B cell (primary cell): ENCODE results near the gene UBL4A. TPM values are rescaled to one million over a fixed set of nuclear protein-coding genes. Genes with fewer than 3 reads are reported as not detected.

Experiments used
- ATAC-seq: fragments of 200-7000 bp; cut with Tn5 transposase; one replicate; pipeline ENCODE4 v1.10.0; 2021; ENCODE audit warnings: low read depth, mild to moderate bottlenecking, moderate number of reproducible peaks, moderate library complexity
- CTCF ChIA-PET: fragments of 350-600 bp; sonication (Branson Sonifier 250); formaldehyde crosslinking; loops from one replicate; lab custom pipeline; 2021; ENCODE audit warnings: antibody characterized with exemption, inconsistent platforms; lab: Charles Lee
- POLR2A ChIA-PET: fragments of 350-600 bp; sonication (Branson Sonifier 250); formaldehyde crosslinking; loops from one replicate; lab custom pipeline; 2021; ENCODE audit warnings: antibody characterized with exemption; lab: Charles Lee
- DNase-seq: peaks from one replicate; pipeline ENCODE4 v3.0.0; 2013
- H2AFZ ChIP-seq: 2 replicates; pipeline ENCODE4 v1.6.1; 2012; ENCODE audit warnings: mild to moderate bottlenecking, low read depth, low read length; ENCODE audit not compliant: insufficient read depth, poor library complexity, severe bottlenecking
- H3K27ac ChIP-seq, 2 donors: 1 replicate in 1 of 2; 2 replicates in 1 of 2; pipeline ENCODE4 v1.5.1; 2012 to 2013; ENCODE audit warnings: low read length in 2 of 2, mild to moderate bottlenecking in 2 of 2, moderate library complexity in 1 of 2
- H3K27me3 ChIP-seq, 4 experiments: fragments of 200-600 bp in 1 of 4; sonication (generic) in 1 of 4; replicated peaks in 1 of 4; 1 replicate in 2 of 4; 2 replicates in 2 of 4; pipeline versions ENCODE4 v1.6.1 to v1.7.0; 2013 to 2016; ENCODE audit warnings: low read length in 3 of 4, mild to moderate bottlenecking in 2 of 4, mixed read lengths in 1 of 4, moderate library complexity in 1 of 4; ENCODE audit not compliant: insufficient read depth in 4 of 4, control insufficient read depth in 3 of 4; ENCODE audit errors: control extremely low read depth in 1 of 4
- H3K36me3 ChIP-seq, 2 experiments: replicated peaks in 1 of 2; 1 replicate in 1 of 2; 2 replicates in 1 of 2; pipeline versions ENCODE4 v1.6.1 to v1.7.1; 2013; ENCODE audit warnings: low read length in 1 of 2; ENCODE audit not compliant: insufficient read depth in 2 of 2, control insufficient read depth in 1 of 2; ENCODE audit errors: control extremely low read depth in 1 of 2, extremely low read depth in 1 of 2
- H3K4me1 ChIP-seq, 2 donors: fragments of 200-600 bp in 1 of 2; sonication (generic) in 1 of 2; 1 replicate in 1 of 2; 2 replicates in 1 of 2; pipeline versions ENCODE4 v1.5.1 to v1.6.1; 2013 to 2017; ENCODE audit warnings: low read length in 2 of 2; ENCODE audit not compliant: control insufficient read depth in 2 of 2, insufficient read depth in 2 of 2
- H3K4me2 ChIP-seq: replicated peaks from 2 replicates; pipeline ENCODE3; 2012; ENCODE audit warnings: mild to moderate bottlenecking, low read depth, low read length; ENCODE audit not compliant: poor library complexity, severe bottlenecking
- H3K4me3 ChIP-seq, 5 experiments: fragments of 200-600 bp in 1 of 5; sonication (generic) in 1 of 5; 1 replicate in 3 of 5; 2 replicates in 2 of 5; pipeline versions ENCODE4 v1.5.1 to v1.7.0; 2011 to 2016; ENCODE audit warnings: low read length in 4 of 5, mild to moderate bottlenecking in 4 of 5, low read depth in 2 of 5, control low read depth in 1 of 5, moderate library complexity in 1 of 5; ENCODE audit not compliant: insufficient read depth in 1 of 5; ENCODE audit errors: control extremely low read depth in 1 of 5, extremely low read depth in 1 of 5
- H3K79me2 ChIP-seq: fragments of 200-600 bp; sonication (generic); one replicate; pipeline ENCODE4 v1.6.0; 2016; ENCODE audit warnings: low read length; ENCODE audit not compliant: control insufficient read depth, insufficient read depth
- H3K9ac ChIP-seq: fragments of 200-600 bp; sonication (generic); 2 replicates; pipeline ENCODE4 v1.6.1; 2017; ENCODE audit warnings: mild to moderate bottlenecking, low read length, moderate library complexity
- H3K9me3 ChIP-seq, 3 donors: one replicate each; pipeline versions ENCODE4 v1.6.1 to v1.7.1; 2013; ENCODE audit warnings: low read length in 2 of 3; ENCODE audit not compliant: control insufficient read depth in 2 of 3, insufficient read depth in 1 of 3; ENCODE audit errors: control extremely low read depth in 1 of 3
- H4K20me1 ChIP-seq: 2 replicates; pipeline ENCODE4 v1.6.0; 2012; ENCODE audit warnings: mild to moderate bottlenecking, low read length; ENCODE audit not compliant: insufficient read depth, control insufficient read depth, poor library complexity, severe bottlenecking
- H3K27ac Mint-ChIP-seq: one replicate; pipeline ENCODE4 v1.8.0; 2021; ENCODE audit warnings: mixed read lengths
- H3K27me3 Mint-ChIP-seq: one replicate; pipeline ENCODE4 v1.8.0; 2021; ENCODE audit warnings: mixed read lengths
- H3K4me1 Mint-ChIP-seq: one replicate; pipeline ENCODE4 v1.8.0; 2021; ENCODE audit warnings: mixed read lengths
- H3K4me3 Mint-ChIP-seq: one replicate; pipeline ENCODE4 v1.8.0; 2021; ENCODE audit warnings: mixed read lengths
- H3K9me3 Mint-ChIP-seq: one replicate; pipeline ENCODE4 v1.8.0; 2022; ENCODE audit warnings: mixed read lengths; ENCODE audit not compliant: insufficient read depth
- CTCF ChIP-seq: fragments of 200-600 bp; IDR thresholded peaks from one replicate; pipeline ENCODE4 v1.8.0; 2022; ENCODE audit warnings: antibody characterized with exemption, mild to moderate bottlenecking
- EZH2 ChIP-seq: IDR thresholded peaks from 2 replicates; pipeline ENCODE4 v1.6.1; 2012; ENCODE audit warnings: borderline replicate concordance, low read depth, mild to moderate bottlenecking, moderate library complexity, low read length; ENCODE audit not compliant: insufficient read depth, poor library complexity, severe bottlenecking
- WGBS: methylation state at CpG from one replicate; pipeline ENCODE4 v1.1.5; 2013; ENCODE audit warnings: missing lambda C conversion rate; ENCODE audit not compliant: insufficient coverage; 5-methylcytosine and 5-hydroxymethylcytosine counted together
- intact Hi-C: fragments of 100-400 bp; cut with micrococcal nuclease; formaldehyde crosslinking; loops from one replicate; pipeline ENCODE4 v1.10.0; 2022
- polyA plus RNA-seq: library from polyadenylated mRNA; depleted of rRNA; stranded (reverse); fragments of >200 nt; gene quantifications from 2 replicates; pipeline ENCODE4 v1.2.3, GENCODE V29; 2012
- small RNA-seq: library from RNA; depleted of rRNA; stranded (forward); fragments of <200 nt; gene quantifications from one replicate; pipeline ENCODE3, GENCODE V24; 2012; ENCODE audit warnings: low replicate concordance, low read depth; ENCODE audit not compliant: insufficient read length
- total RNA-seq, 2 donors: library from RNA; stranded (reverse); fragments of 120-200 nt in 1 of 2; gene quantifications; 1 replicate in 1 of 2; 2 replicates in 1 of 2; pipeline versions ENCODE4 v1.2.3 to v1.2.4, GENCODE V29; 2013 to 2022

The UBL4A gene
- total and polyA plus RNA-seq, 2 donors (not counting 1 experiment from before 2014, with no cell fraction given): 13.1 to 23.3 TPM

GRCh38 chrX:154434394-154435168, 51.8 kb downstream of the UBL4A start:
- no peak overlapping the region for H3K4me3 Mint-ChIP-seq
- 100% methylated on average over 1 of the region's 7 CpGs for WGBS
- DNase-seq (no peak), ATAC-seq (no peak)
- H3K4me1 Mint-ChIP-seq: peaks cover 25% of the 10 kb centered on the region
- H3K27ac Mint-ChIP-seq: no peak overlapping the region
- H3K4me2 ChIP-seq: no peak overlapping the region
- no peak overlapping the region for H2AFZ ChIP-seq
- H4K20me1 ChIP-seq: peaks cover 6% of the 10 kb centered on the region
- H3K9ac ChIP-seq: no peak overlapping the region
- no peaks in the 10 kb centered on the region for H3K27me3 ChIP-seq
- H3K27me3 Mint-ChIP-seq: no peaks in the 10 kb centered on the region
- TF ChIP-seq EZH2 (no peak), CTCF (no peak)
- no peak overlapping the region for H3K4me3 ChIP-seq
- H3K36me3 ChIP-seq: peaks cover 0 to 8% of the 10 kb centered on the region in 2 experiments
- CTCF ChIA-PET: interaction anchor here (0.7 kb wide), 1 partner anchor 36 kb away, joined by 3 read pairs; no protein-coding TSS in a partner anchor
- H3K9me3 ChIP-seq: no peaks in the 10 kb centered on the region
- POLR2A ChIA-PET: no interaction called here
- H3K79me2 ChIP-seq: peaks cover 27% of the 10 kb centered on the region
- intact Hi-C loops: no loop called here
- H3K27ac ChIP-seq: no peak overlapping the region
- peaks cover 10 to 21% of the 10 kb centered on the region in 2 donors for H3K4me1 ChIP-seq
- no peaks in the 10 kb centered on the region for H3K9me3 Mint-ChIP-seq

Small RNA genes lying within 50 kb of the gene (small RNA-seq; reads per million reads assigned to genes)
- not detected for gene MIR6858
- gene RN7SL697P: not detected

Other genes starting within 250 kb of the UBL4A start
- gene OPN1MW3, start 229.0 kb downstream of the UBL4A start, total RNA-seq: not detected in 2 replicates
- gene OPN1MW3, start 229.0 kb downstream of the UBL4A start, polyA plus RNA-seq: not detected in 2 replicates
- not detected in 2 replicates for gene TEX28, start 191.5 kb downstream of the UBL4A start, total RNA-seq
- gene TEX28, start 191.5 kb downstream of the UBL4A start, polyA plus RNA-seq: not detected in 2 replicates
- gene TKTL1, start 190.8 kb downstream of the UBL4A start, total RNA-seq: 0.22 and 0.96 TPM in 2 replicates
- gene TKTL1, start 190.8 kb downstream of the UBL4A start, polyA plus RNA-seq: 0.18 and 0.37 TPM in 2 replicates
- gene FLNA, start 112.0 kb downstream of the UBL4A start, total RNA-seq: 510 and 523 TPM in 2 replicates
- 281 and 342 TPM in 2 replicates for gene FLNA, start 112.0 kb downstream of the UBL4A start, polyA plus RNA-seq
- 67.2 and 81.7 TPM in 2 replicates for gene EMD, start 107.3 kb downstream of the UBL4A start, total RNA-seq
- gene EMD, start 107.3 kb downstream of the UBL4A start, polyA plus RNA-seq: 132 and 156 TPM in 2 replicates
- gene RPL10, start 88.2 kb downstream of the UBL4A start, total RNA-seq: 3,946 and 4,073 TPM in 2 replicates
- gene RPL10, start 88.2 kb downstream of the UBL4A start, polyA plus RNA-seq: 9,737 and 16,482 TPM in 2 replicates
- 24.6 TPM in 2 replicates for gene DNASE1L1, start 77.4 kb downstream of the UBL4A start, total RNA-seq
- 30.4 and 49.2 TPM in 2 replicates for gene DNASE1L1, start 77.4 kb downstream of the UBL4A start, polyA plus RNA-seq
- gene TAFAZZIN, start 75.1 kb downstream of the UBL4A start, total RNA-seq: 117 and 118 TPM in 2 replicates
- 224 and 241 TPM in 2 replicates for gene TAFAZZIN, start 75.1 kb downstream of the UBL4A start, polyA plus RNA-seq
- gene ATP6AP1, start 57.9 kb downstream of the UBL4A start, total RNA-seq: 55.6 and 57.7 TPM in 2 replicates
- gene ATP6AP1, start 57.9 kb downstream of the UBL4A start, polyA plus RNA-seq: 38.9 and 47.1 TPM in 2 replicates
- 194 and 199 TPM in 2 replicates for gene GDI1, start 49.5 kb downstream of the UBL4A start, total RNA-seq
- 311 and 436 TPM in 2 replicates for gene GDI1, start 49.5 kb downstream of the UBL4A start, polyA plus RNA-seq
- gene FAM50A, start 42.5 kb downstream of the UBL4A start, total RNA-seq: 70.4 and 79.8 TPM in 2 replicates
- 44.5 and 60.0 TPM in 2 replicates for gene FAM50A, start 42.5 kb downstream of the UBL4A start, polyA plus RNA-seq
- 114 and 120 TPM in 2 replicates for gene PLXNA3, start 28.3 kb downstream of the UBL4A start, total RNA-seq
- 50.5 and 68.6 TPM in 2 replicates for gene PLXNA3, start 28.3 kb downstream of the UBL4A start, polyA plus RNA-seq
- 17.0 and 19.3 TPM in 2 replicates for gene LAGE3, start 7.3 kb downstream of the UBL4A start, total RNA-seq
- gene LAGE3, start 7.3 kb downstream of the UBL4A start, polyA plus RNA-seq: 13.6 and 19.9 TPM in 2 replicates
- 16.7 and 17.9 TPM in 2 replicates for gene SLC10A3, start 4.0 kb upstream of the UBL4A start, total RNA-seq
- gene SLC10A3, start 4.0 kb upstream of the UBL4A start, polyA plus RNA-seq: 26.6 and 36.9 TPM in 2 replicates
- gene FAM3A, start 29.6 kb upstream of the UBL4A start, total RNA-seq: 39.6 and 43.3 TPM in 2 replicates
- 59.4 and 61.1 TPM in 2 replicates for gene FAM3A, start 29.6 kb upstream of the UBL4A start, polyA plus RNA-seq
- gene G6PD, start 60.2 kb upstream of the UBL4A start, total RNA-seq: 57.2 and 61.2 TPM in 2 replicates
- gene G6PD, start 60.2 kb upstream of the UBL4A start, polyA plus RNA-seq: 64.4 and 66.0 TPM in 2 replicates
- 65.1 and 72.0 TPM in 2 replicates for gene IKBKG, start 61.0 kb upstream of the UBL4A start, total RNA-seq
- gene IKBKG, start 61.0 kb upstream of the UBL4A start, polyA plus RNA-seq: 43.9 and 46.7 TPM in 2 replicates
- gene CTAG1A, start 98.5 kb upstream of the UBL4A start, total RNA-seq: not detected in 2 replicates
- not detected in 2 replicates for gene CTAG1A, start 98.5 kb upstream of the UBL4A start, polyA plus RNA-seq
- gene CTAG1B, start 132.7 kb upstream of the UBL4A start, total RNA-seq: not detected in 2 replicates
- gene CTAG1B, start 132.7 kb upstream of the UBL4A start, polyA plus RNA-seq: 0.09 TPM in 1 of 2 replicates, not detected in the other
- not detected in 2 replicates for gene CTAG2, start 167.0 kb upstream of the UBL4A start, total RNA-seq
- gene CTAG2, start 167.0 kb upstream of the UBL4A start, polyA plus RNA-seq: not detected in 2 replicates